ENCODE data around the gene SERF2. TPM values are rescaled to one million over a fixed set of nuclear protein-coding genes. Genes with fewer than 3 reads are reported as not detected.

The SERF2 gene
- total and polyA plus RNA-seq, 10 of the 15 experiments (the other 5 are each of a cell fraction or from before 2014, with no cell fraction given): 464 to 4,159 (median 1,014) TPM

- no peaks in the 10 kb centered on the region for H3K79me2 ChIP-seq (ENCODE audit: control insufficient read depth, insufficient read depth, low read length)
- in situ Hi-C loops (cut with MboI): no loop called here
- no peaks in the 10 kb centered on the region for H3K27me3 ChIP-seq (replicated peaks in 1 of 2; ENCODE audit: control insufficient read depth in 2 of 2, insufficient read depth in 2 of 2, low read length in 1 of 2)
- H3K27ac ChIP-seq (ENCODE audit: control insufficient read depth, insufficient read depth): peak overlapping the region; percentile 59
- no peak overlapping the region for H2AFZ ChIP-seq (ENCODE audit: control insufficient read depth, low read depth, low read length)
- ATAC-seq (peak; percentile 94), FAIRE-seq (peak; percentile 86), DNase-seq (ENCODE audit: low read depth, low spot score) (no peak)
- intact Hi-C loops (cut with micrococcal nuclease; ENCODE audit: unreplicated experiment): loop anchor here (2.0 kb wide), 1 partner anchor 32 kb away; the partner anchor contains the start of gene ELL3
- CTCF ChIA-PET: interaction anchor here (0.6 to 3.2 kb wide), 12 partner anchors 9 to 257 kb away, joined by 3 to 19 read pairs (median 6); partner anchors contain the start of genes ELL3, HYPK, MFAP1 and SERINC4
- no peaks in the 10 kb centered on the region for H3K9me3 ChIP-seq (replicated peaks; ENCODE audit: control insufficient read depth, insufficient read depth, low read length)
- no peaks in the 10 kb centered on the region for H4K20me1 ChIP-seq (ENCODE audit: control insufficient read depth, insufficient read depth)
- peaks cover 26% of the 10 kb centered on the region for H3K4me1 ChIP-seq (ENCODE audit: control insufficient read depth, insufficient read depth, low read length)
- SMC1A ChIA-PET (ENCODE audit: uncharacterized antibody, unreplicated experiment): interaction anchor here (0.8 to 2.7 kb wide), 22 partner anchors 9 to 562 kb away, joined by 3 to 35 read pairs (median 6); partner anchors contain the start of genes ELL3, HYPK, MFAP1 and SERF2
- peak overlapping the region; percentile 61; the same call in 1 of the 2 replicates for H3K4me2 ChIP-seq (ENCODE audit: control insufficient read depth, insufficient read depth)
- RAD21 ChIA-PET (ENCODE audit: unreplicated experiment): interaction anchor here (0.8 to 3.3 kb wide), 16 partner anchors 10 to 59 kb away, joined by 3 to 27 read pairs (median 7); partner anchors contain the start of genes ELL3, HYPK, MFAP1 and SERINC4
- peaks cover 10 to 31% of the 10 kb centered on the region in 2 experiments for H3K36me3 ChIP-seq (ENCODE audit: control insufficient read depth in 2 of 2, insufficient read depth in 2 of 2, low read length in 1 of 2)
- POLR2A ChIA-PET: interaction anchor here (0.6 to 6.1 kb wide), 22 partner anchors 8 to 918 kb away, joined by 3 to 74 read pairs (median 4); partner anchors contain the start of genes ELL3, HYPK, MFAP1 and PDIA3
- no TSS peak for BruUV-seq (replicated peaks)
- no peak overlapping the region for H3K9ac ChIP-seq (ENCODE audit: control insufficient read depth, insufficient read depth, low read length)
- WGBS (ENCODE audit: insufficient coverage, insufficient replicate concordance, low lambda C conversion rate, missing lambda C conversion rate): 38% methylated on average over 6 of the region's 6 CpGs
- H3K4me3 ChIP-seq: peak overlapping the region; percentile 19; the same call in 1 of the 2 replicates
- TF ChIP-seq RFX5 (IDR thresholded peaks at IDR 0.05; ENCODE audit: low read depth, low read length): no peak
- 0 out of 2 replicates have a peak, but pooled peaks have one; percentile 5 for TF ChIP-seq PAX5 (IDR thresholded peaks at IDR 0.05; ENCODE audit: borderline replicate concordance, low read depth, low read length)
- TF ChIP-seq BHLHE40 (IDR thresholded peaks at IDR 0.05; ENCODE audit: borderline replicate concordance in 1 of 2, low read depth in 2 of 2, low read length in 1 of 2): peak; percentile 63 to 80; a peak in 3 of 4 replicates
- peak; percentile 74; the same call in 1 of the 2 replicates for TF ChIP-seq ZNF592 (IDR thresholded peaks at IDR 0.05)
- TF ChIP-seq EED (IDR thresholded peaks at IDR 0.05; ENCODE audit: low read depth): peak; percentile 67; the same call in 1 of the 2 replicates
- TF ChIP-seq SKIL (IDR thresholded peaks at IDR 0.05; ENCODE audit: low read depth, poor library complexity, severe bottlenecking): peak; percentile 67
- TF ChIP-seq PBX3 (IDR thresholded peaks at IDR 0.05; ENCODE audit: insufficient replicate concordance, low read depth, low read length): no peak
- TF ChIP-seq NBN (IDR thresholded peaks at IDR 0.05): peak; percentile 98
- no peak for TF ChIP-seq JUND (IDR thresholded peaks at IDR 0.05; ENCODE audit: low read depth, low read length)
- TF ChIP-seq NFYA (IDR thresholded peaks at IDR 0.05; ENCODE audit: borderline replicate concordance, low read depth, low read length): no peak
- no peak for TF ChIP-seq ASH2L (IDR thresholded peaks at IDR 0.05; ENCODE audit: borderline replicate concordance, low read depth)
- peak; percentile 98 for TF ChIP-seq DPF2 (IDR thresholded peaks at IDR 0.05)
- TF ChIP-seq NFYB (IDR thresholded peaks at IDR 0.05; ENCODE audit: insufficient read depth, low read depth, low read length): no peak
- peak; percentile 78; the same call in 1 of the 2 replicates for TF ChIP-seq HDGF (IDR thresholded peaks at IDR 0.05)
- TF ChIP-seq SMAD5 (IDR thresholded peaks at IDR 0.05; ENCODE audit: low read depth): no peak
Measured at GRCh38 chr15:43808960-43809678, 17.0 kb downstream of the SERF2 start.
